Ammon's horn (tissue), 1 donor: ENCODE data around the gene RNF225.
"Not testable (repeated sequence)": the region's sequence is repeated elsewhere in the genome, so short reads cannot be mapped to it uniquely, and the experiment has no call there.

Source experiments
- DNase-seq: peaks from one replicate; pipeline ENCODE4 v3.0.0-alpha.2; 2016; ENCODE audit warnings: low spot score

The RNF225 gene

GRCh38 chr19:58362272-58362994, 33.0 kb upstream of the RNF225 start, which contains the start of gene ZNF497:
Gene ZNF497 (minus strand): TSS chr19:58362751. CDS start chr19:58357635, 5,116 bp downstream.
- DNase-seq, result peak; percentile 99

GRCh38 chr19:58364146-58364545, 31.3 kb upstream of the RNF225 start:
- no peak for DNase-seq

- no peak for DNase-seq
Measured at GRCh38 chr19:58366585-58367430, 28.6 kb upstream of the RNF225 start.

GRCh38 chr19:58367698-58368454, 27.6 kb upstream of the RNF225 start:
- DNase-seq, result no peak

- no peak for DNase-seq
Measured at GRCh38 chr19:58368561-58369360, 26.7 kb upstream of the RNF225 start.

DNA sequence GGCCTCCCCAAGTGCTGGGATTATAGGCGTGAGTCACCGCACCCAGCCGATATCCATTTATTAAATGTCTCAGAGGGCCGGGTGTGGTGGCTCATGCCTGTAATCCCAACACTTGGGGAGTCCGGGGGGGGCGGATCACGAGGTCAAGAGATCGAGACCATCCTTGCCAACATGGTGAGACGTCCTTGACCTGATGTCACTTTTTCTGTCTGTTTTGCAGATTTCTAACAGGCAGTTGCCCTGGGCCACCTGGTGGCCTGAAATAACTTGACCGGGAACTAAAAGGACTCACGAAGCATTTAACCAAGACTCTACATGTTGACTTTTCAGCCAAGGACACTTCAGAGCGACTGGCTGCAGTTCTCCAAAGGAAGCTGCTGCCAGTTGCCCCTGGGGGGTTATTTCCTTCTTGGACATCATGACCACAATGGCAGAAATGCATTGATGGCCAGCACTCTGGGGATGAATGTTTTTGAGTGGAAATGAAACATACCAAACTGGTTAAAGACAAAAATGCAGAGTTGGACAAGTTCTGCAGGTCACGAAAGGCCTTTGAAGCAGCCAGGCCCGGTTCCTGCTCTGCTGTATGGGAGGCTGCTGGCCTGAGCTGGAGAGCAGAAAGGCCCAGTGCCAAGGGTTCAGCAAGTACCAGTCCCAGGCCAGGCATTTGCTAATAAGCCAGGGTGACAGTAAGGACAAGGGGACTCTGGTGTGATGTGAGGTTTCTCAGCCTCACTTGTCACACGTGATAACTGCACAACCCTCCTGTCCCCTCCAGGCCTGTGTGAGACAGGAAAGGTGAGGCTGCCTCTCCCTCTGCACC, 22.9 kb upstream of the RNF225 start:
- DNase-seq, result no peak

GRCh38 chr19:58374200-58374599, 21.3 kb upstream of the RNF225 start:
- DNase-seq, result no peak

DNA sequence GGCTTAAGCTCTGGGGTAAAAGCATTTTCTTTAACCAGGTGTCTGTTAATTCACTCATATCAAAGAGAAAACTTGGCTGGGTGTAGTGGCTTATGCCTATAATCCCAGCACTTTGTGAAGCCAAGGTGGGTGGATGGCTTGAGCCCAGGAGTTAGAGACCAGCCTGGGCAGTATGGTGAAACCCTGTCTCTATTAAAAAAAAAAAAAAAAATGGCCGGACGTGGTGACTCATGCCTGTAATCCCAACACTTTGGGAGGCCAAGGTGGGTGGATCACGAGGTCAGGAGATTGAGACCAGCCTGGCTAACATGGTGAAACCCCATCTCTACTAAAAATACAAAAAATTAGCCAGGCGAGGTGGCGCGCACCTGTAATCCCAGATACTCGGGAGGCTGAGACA, 18.7 kb upstream of the RNF225 start:
- not testable (repeated sequence) for DNase-seq

DNA sequence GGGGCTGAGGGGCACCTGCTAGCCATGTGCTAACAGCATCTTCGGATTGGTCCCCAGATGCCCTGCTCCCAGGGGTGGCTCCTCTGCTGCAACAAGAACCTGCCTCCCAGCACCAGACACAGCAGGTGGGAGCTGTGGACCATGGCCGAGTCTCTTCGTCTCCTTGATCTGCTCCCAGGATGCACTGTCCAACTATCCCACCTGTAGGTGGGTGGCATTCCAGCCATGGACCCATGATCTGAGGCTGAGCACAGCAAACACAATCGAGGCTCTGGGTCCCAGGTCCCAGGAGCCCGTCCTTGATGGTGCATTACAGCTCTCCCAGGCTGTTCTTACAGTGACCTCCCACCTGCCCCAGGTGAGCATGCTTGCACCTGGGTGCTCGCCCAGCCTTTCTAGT, 16.2 kb upstream of the RNF225 start:
- DNase-seq, result no peak

- no peak for DNase-seq
Measured at GRCh38 chr19:58380037-58380661, 15.3 kb upstream of the RNF225 start.

GRCh38 chr19:58380662-58381459, 14.6 kb upstream of the RNF225 start, which contains the start of gene ZNF837:
Gene ZNF837 (minus strand): TSS chr19:58381030. CDS start chr19:58369332, 11,698 bp downstream.
- peak; percentile 100 for DNase-seq

DNA sequence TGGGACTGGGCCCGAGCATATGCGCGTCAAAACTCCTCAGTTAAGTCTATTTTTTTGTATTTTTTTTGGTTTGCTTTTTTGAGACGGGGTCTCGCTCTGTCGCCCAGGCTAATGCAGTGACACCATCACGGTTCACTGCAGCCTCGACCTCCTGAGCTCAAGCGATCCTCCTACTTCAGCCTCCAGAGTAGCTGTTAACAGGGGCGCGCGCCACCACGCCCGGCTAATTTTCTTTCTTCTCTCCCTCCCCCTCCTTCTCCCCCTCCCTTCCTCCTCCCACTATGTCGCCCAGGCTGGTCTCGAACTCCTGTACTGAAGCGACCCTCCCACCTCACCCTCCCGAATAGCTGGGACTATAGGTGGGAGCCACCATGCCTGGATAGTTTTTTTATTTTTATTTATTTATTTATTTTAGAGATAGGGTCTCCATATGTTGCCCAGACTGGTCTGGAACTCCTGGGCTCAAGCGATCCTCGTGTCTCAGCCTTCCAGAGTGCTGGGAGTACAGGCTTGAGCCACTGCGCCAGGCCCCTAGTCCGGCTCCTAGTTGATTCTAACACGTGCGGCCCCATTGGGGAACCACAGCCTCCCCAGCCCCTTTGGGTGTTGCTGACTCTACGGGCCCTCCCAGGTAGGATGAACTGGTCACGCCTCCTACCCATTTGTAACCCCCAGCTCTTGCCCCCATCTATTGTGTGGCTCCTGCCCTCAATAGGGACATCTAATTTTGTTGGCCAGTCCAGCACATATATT, 13.8 kb upstream of the RNF225 start:
- no peak for DNase-seq

DNA sequence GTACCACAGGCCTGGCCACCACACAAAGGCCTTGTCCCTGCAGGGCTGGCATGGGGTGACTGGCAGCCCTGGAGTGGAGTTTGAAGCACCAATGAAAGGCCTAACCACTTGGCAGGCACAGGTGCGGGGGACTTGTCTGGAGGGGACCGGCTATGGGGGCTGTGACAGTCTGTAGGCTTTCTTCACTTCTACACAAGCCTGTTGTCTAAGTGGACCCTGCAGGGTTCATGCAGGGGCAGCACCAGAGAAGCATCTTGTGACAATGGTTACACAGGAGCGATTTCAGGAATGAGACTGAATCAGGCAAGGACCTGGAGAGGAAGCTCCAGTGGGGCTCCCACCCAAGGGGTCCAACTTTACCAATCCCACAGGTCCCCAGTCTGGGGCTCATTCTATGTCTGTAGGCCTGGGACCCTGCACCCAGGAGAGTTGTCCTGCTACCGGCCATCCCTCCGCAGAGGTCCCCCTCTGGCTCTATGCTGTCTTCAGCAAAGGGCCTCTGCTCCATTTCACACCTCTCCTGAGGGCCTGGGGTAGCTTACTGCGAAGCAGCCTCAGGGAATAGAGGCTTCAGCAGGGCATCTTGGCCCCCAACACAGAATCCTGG, 12.4 kb upstream of the RNF225 start:
- no peak for DNase-seq

- no peak for DNase-seq
Measured at GRCh38 chr19:58385313-58385890, 10.1 kb upstream of the RNF225 start.

DNA sequence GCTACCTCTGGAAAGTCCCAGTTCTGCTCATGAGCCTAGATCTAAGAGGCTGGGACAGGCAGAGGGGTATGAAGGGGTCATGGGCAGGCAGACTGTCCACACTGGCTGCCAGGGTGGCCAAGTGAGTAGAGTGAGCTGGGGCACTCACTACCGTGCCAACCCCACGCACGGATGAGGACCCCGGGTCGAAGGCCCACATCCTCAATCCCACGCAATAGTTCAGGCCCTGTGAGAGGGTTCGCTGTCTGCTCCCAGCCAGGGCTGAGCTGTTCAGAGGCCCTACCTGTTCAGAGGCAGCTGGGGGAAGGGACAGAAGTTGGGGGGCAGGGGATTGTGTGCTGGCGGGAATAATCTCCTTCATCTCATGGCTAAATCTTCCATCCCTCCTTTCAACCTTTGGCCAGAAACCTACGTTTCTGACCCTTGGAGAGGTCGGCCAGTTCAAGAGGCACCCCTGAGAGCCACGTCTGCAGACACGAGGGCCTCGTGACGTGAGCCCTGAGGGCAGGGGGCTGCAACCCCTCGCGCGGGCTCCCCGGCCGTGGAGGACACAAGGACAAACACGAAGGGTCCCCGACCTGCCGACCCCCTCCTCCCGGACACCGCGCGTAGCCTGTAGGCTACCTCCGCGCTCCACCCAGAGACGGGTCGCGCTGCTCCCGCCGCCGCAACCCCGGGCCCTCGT, 9.4 kb upstream of the RNF225 start:
- DNase-seq, result no peak

DNA sequence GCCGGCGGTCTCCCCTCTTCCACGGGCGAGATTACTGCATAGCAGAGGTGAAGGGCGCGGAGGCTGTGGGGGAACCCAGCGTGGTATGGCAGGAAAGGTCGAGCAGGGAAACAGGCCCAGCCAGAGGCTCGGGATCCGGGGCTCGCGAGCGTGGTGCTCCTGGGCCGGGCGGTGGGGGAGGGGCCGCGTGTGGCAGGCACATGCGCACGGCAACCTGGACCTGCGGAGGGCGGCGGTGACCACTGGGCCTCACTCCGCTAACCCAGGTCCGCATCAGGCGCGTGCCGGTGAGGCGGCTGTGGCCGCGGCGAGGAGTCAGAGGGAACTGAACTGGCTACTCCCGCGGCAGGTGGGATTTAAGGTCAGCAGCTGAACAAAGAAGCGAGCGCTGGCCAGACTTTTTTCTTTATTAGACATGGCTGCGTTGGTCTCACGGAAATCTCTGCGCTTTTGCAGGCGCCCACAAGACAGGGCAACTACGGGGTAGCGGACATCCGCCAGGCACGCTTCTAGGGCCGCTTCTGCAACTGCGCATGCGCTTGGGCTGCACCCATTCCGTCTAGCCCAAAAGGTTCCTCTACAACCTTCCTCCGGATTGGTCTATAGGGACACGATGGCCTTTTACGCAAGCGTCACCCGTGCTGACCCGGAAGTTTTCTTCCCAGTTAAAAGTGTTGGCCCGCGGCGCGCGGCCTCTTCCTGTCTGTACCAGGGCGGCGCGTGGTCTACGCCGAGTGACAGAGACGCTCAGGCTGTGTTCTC, 8.7 kb upstream of the RNF225 start, which contains the start of gene RPS5:
Gene RPS5, plus strand, starts transcription at position 694 of the 762 bp plus-strand sequence. CDS start 869 bp downstream, outside the sequence.
- peak; percentile 99 for DNase-seq
